SU-DHL-6 (cell line): ENCODE results near the gene LAMB4.

ENCODE experiments used
- H2AFZ ChIP-seq: fragments of 200-600 bp; sonication (generic); 2 replicates; pipeline ENCODE4 v1.6.1; 2014; ENCODE audit warnings: low read depth, mild to moderate bottlenecking, moderate library complexity, mixed read lengths, antibody characterized with exemption, low read length; ENCODE audit not compliant: severe bottlenecking
- H3F3A ChIP-seq: fragments of 200-600 bp; shearing (Covaris generic); 2 replicates; pipeline ENCODE4 v1.6.0; 2016; ENCODE audit warnings: antibody characterized with exemption, mild to moderate bottlenecking; ENCODE audit not compliant: insufficient read depth
- H3K27ac ChIP-seq: fragments of 200-600 bp; sonication (generic); 2 replicates; pipeline ENCODE4 v1.5.1; 2016; ENCODE audit warnings: low read depth, mild to moderate bottlenecking, low read length, moderate library complexity, mixed read lengths
- H3K27me3 ChIP-seq: fragments of 200-600 bp; sonication (generic), shearing (Covaris generic); 2 replicates; pipeline ENCODE4 v1.6.0; 2014; ENCODE audit warnings: mild to moderate bottlenecking, low read length
- H3K36me3 ChIP-seq: fragments of 200-600 bp; sonication (generic); 2 replicates; pipeline ENCODE4 v1.6.1; 2014; ENCODE audit warnings: mild to moderate bottlenecking, low read length, mixed read lengths
- H3K4me2 ChIP-seq: fragments of 300-600, 200-600 bp; shearing (Covaris generic), sonication (generic); 2 replicates; pipeline ENCODE4 v1.6.0; 2014; ENCODE audit warnings: low read length, low read depth, mild to moderate bottlenecking; ENCODE audit not compliant: poor library complexity, severe bottlenecking
- H3K4me3 ChIP-seq: fragments of 200-600 bp; sonication (generic); 2 replicates; pipeline ENCODE4 v1.5.1; 2014; ENCODE audit warnings: antibody characterized with exemption, low read length, mild to moderate bottlenecking, mixed read lengths; ENCODE audit not compliant: insufficient read depth, poor library complexity, severe bottlenecking
- H3K79me2 ChIP-seq: fragments of 200-600 bp; sonication (generic); 2 replicates; pipeline ENCODE4 v1.6.1; 2014; ENCODE audit warnings: mild to moderate bottlenecking, low read length, moderate library complexity; ENCODE audit not compliant: insufficient read depth
- H3K9ac ChIP-seq: fragments of 200-600 bp; sonication (generic); 2 replicates; pipeline ENCODE4 v1.7.0; 2014; ENCODE audit warnings: mild to moderate bottlenecking, low read length
- H3K9me2 ChIP-seq: fragments of 200-600 bp; sonication (generic); replicated peaks from 2 replicates; pipeline ENCODE4 v1.6.1; 2014; ENCODE audit warnings: low read length; ENCODE audit not compliant: insufficient read depth
- H3K9me3 ChIP-seq: fragments of 200-600 bp; sonication (generic); 2 replicates; pipeline ENCODE4 v1.6.1; 2014; ENCODE audit warnings: low read length, mixed read lengths; ENCODE audit not compliant: insufficient read depth
- H4K20me1 ChIP-seq: fragments of 200-600 bp; sonication (generic); 2 replicates; pipeline ENCODE4 v1.6.1; 2014; ENCODE audit warnings: low read depth, mild to moderate bottlenecking, antibody characterized with exemption, low read length, moderate library complexity, mixed read lengths
- EZH2phosphoT487 ChIP-seq: fragments of 200-600 bp; sonication (generic), shearing (Covaris generic); conservative IDR thresholded peaks from 2 replicates; pipeline ENCODE4 v1.6.1; 2018; ENCODE audit warnings: mild to moderate bottlenecking, antibody characterized with exemption, low read length, moderate library complexity, mixed read lengths
- TF ChIP-seq, protein P1 (sequence below): fragments of 200-600 bp; sonication (generic); IDR thresholded peaks from one replicate; pipeline ENCODE4 v1.5.1; 2017; ENCODE audit warnings: antibody characterized with exemption, mild to moderate bottlenecking, low read length, moderate library complexity; ENCODE audit not compliant: insufficient read depth, poor library complexity, severe bottlenecking

LAMB4 gene

DNA sequence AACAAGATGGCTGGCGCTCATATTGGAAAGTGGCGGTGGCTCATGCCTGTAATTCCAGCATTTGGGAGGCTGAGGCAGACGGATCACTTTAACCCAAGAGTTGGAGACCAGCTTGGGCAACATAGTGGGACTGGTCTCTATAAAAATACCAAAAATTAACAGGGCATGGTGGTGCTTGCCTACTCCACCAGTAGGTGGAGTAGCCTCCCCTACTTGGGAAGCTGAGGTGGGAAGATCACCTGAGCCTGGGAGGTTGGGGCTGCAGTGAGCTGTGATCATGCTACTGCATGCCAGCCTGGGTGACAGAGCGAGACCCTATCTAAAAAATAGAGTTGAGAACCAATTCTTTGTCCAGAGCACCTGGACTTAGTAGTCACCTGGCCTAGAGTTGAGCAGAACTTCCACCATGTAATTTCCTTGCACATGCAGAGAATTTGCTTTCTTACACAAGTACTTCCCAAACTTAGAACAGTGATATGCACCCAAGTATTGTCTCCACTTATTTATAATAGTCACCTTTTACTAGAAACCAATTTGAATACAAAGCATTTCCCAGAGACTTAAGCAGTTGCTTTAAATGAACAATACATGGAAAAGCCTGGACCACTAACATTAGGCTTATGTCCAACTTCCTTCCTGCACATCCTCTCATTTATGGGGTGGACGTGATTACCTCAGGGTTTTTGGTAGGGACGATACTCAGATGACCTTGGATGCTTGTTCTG is 15.9 kb downstream of the LAMB4 start:
- Histone ChIP-seq H3K4me3 (no peak overlapping the region), H3K9ac (no peak overlapping the region), H3K4me2 (no peak overlapping the region), H3K9me3 (no peaks in the 10 kb centered on the region), H3K36me3 (no peaks in the 10 kb centered on the region), H3K79me2 (no peaks in the 10 kb centered on the region), H3F3A (no peaks in the 10 kb centered on the region), H3K9me2 (no peaks in the 10 kb centered on the region), H3K27me3 (no peaks in the 10 kb centered on the region), H2AFZ (no peak overlapping the region), H4K20me1 (no peaks in the 10 kb centered on the region), H3K27ac (no peak overlapping the region)
- TF ChIP-seq EZH2phosphoT487 = no peak
- TF ChIP-seq, protein P1, sequence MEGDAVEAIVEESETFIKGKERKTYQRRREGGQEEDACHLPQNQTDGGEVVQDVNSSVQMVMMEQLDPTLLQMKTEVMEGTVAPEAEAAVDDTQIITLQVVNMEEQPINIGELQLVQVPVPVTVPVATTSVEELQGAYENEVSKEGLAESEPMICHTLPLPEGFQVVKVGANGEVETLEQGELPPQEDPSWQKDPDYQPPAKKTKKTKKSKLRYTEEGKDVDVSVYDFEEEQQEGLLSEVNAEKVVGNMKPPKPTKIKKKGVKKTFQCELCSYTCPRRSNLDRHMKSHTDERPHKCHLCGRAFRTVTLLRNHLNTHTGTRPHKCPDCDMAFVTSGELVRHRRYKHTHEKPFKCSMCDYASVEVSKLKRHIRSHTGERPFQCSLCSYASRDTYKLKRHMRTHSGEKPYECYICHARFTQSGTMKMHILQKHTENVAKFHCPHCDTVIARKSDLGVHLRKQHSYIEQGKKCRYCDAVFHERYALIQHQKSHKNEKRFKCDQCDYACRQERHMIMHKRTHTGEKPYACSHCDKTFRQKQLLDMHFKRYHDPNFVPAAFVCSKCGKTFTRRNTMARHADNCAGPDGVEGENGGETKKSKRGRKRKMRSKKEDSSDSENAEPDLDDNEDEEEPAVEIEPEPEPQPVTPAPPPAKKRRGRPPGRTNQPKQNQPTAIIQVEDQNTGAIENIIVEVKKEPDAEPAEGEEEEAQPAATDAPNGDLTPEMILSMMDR = peak; percentile 59

DNA sequence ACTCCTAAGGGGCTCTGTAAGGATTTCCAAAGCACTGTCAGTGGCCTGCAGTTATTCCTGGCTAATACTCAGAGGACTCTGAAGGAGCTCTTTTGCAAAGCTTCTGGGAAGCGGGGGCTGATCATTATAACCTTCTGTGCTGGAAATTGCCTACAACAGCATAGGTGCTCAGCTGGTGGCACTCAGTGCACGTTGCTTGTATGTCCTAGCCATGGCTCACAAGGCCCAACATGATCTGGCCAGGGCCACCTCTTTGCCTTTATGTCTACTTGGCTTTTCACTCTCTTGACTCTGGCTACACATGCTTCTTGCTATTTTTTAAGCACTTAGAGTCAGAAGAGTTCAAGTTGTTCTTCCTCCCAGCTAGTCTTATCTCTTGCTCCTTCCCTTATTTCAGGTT is 17.5 kb downstream of the LAMB4 start:
- H3K9me3 ChIP-seq = no peaks in the 10 kb centered on the region
- no peak overlapping the region for H3K4me3 ChIP-seq
- TF ChIP-seq, protein P1 = no peak
- TF ChIP-seq EZH2phosphoT487 = no peak
- H3K27me3 ChIP-seq = no peaks in the 10 kb centered on the region
- H3F3A ChIP-seq = no peaks in the 10 kb centered on the region
- H3K9me2 ChIP-seq = no peaks in the 10 kb centered on the region
- H2AFZ ChIP-seq = no peak overlapping the region
- no peaks in the 10 kb centered on the region for H3K36me3 ChIP-seq
- no peaks in the 10 kb centered on the region for H3K79me2 ChIP-seq
- H3K9ac ChIP-seq = no peak overlapping the region
- no peak overlapping the region for H3K27ac ChIP-seq
- H4K20me1 ChIP-seq = no peaks in the 10 kb centered on the region
- no peak overlapping the region for H3K4me2 ChIP-seq

DNA sequence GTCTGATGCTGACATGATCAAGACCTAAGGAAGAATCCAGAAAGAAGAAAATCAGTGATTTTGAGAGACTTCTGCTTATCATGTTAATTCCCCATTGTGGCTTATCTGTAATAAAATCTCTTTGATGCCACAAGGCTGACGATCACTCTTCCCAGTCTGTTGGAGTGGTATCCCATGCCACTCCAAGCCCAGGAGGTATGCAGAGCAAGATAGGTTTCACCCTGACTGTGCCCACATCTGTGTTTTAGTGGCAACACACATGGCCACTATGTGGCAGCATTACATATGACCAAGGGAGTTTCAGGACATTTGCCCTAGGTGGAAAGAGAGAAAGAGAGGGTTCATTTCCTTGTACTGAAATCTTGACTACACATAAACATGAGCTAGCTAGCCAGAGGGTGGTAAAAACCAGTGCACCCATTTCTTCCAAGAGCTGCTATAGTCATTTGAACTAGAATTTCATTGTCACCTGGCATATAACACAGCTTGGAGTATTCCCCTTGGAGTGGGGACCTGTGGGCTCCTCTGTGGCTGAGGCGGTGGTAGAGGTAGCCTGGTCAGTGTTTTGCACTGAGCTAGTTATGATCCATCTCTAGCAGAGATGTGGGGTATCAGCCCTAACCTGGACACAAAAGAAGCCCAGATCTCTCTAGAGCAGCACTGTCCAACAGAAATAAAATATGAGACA is 20.8 kb downstream of the LAMB4 start:
- no peak overlapping the region for H2AFZ ChIP-seq
- no peaks in the 10 kb centered on the region for H3K9me2 ChIP-seq
- H3K27me3 ChIP-seq = no peaks in the 10 kb centered on the region
- no peaks in the 10 kb centered on the region for H4K20me1 ChIP-seq
- H3K79me2 ChIP-seq = no peaks in the 10 kb centered on the region
- H3K4me3 ChIP-seq = no peak overlapping the region
- no peak overlapping the region for H3K9ac ChIP-seq
- H3K4me2 ChIP-seq = no peak overlapping the region
- TF ChIP-seq, protein P1 = peak; percentile 55
- no peak for TF ChIP-seq EZH2phosphoT487
- H3K9me3 ChIP-seq = no peaks in the 10 kb centered on the region
- H3F3A ChIP-seq = no peaks in the 10 kb centered on the region
- no peak overlapping the region for H3K27ac ChIP-seq
- no peaks in the 10 kb centered on the region for H3K36me3 ChIP-seq
